H1 (cell line): ENCODE results near the gene ZDHHC3. TPM values are rescaled to one million over a fixed set of nuclear protein-coding genes. Genes with fewer than 3 reads are reported as not detected.

ENCODE experiments used
- CTCF ChIA-PET: fragments of 300-600 bp; sonication (Branson Sonifier 250); formaldehyde crosslinking; loops from one replicate; lab custom pipeline; 2021; ENCODE audit not compliant: partially characterized antibody; lab: Charles Lee
- POLR2A ChIA-PET: fragments of 300-600 bp; sonication (Branson Sonifier 250); formaldehyde crosslinking; loops from one replicate; lab custom pipeline; 2021; ENCODE audit warnings: inconsistent platforms; ENCODE audit not compliant: partially characterized antibody; lab: Charles Lee
- DNase-seq, 2 experiments: peaks; one replicate each; pipeline versions ENCODE4 v3.0.0 to v3.0.0-alpha.2; 2010 to 2022; ENCODE audit warnings: low spot score in 2 of 2, low read depth in 1 of 2, mixed read lengths in 1 of 2
- FAIRE-seq: peaks from 2 replicates; lab custom pipeline; 2011; peaks lifted over from hg19 to GRCh38; lab: Jason Lieb, UNC
- H2AFZ ChIP-seq: 2 replicates; pipeline ENCODE4 v1.8.1; 2012; ENCODE audit warnings: low read length, inconsistent platforms
- H2AK5ac ChIP-seq: 2 replicates; pipeline ENCODE4 v1.6.1; 2013; ENCODE audit warnings: low read depth, low read length
- H2BK120ac ChIP-seq: replicated peaks from 2 replicates; pipeline ENCODE3; 2013; ENCODE audit warnings: low read depth, low read length, inconsistent platforms
- H2BK12ac ChIP-seq: 2 replicates; pipeline ENCODE4 v1.6.1; 2013; ENCODE audit warnings: low read depth, low read length
- H2BK15ac ChIP-seq: 2 replicates; pipeline ENCODE4 v1.6.1; 2013; ENCODE audit warnings: low read length
- H2BK20ac ChIP-seq: 2 replicates; pipeline ENCODE4 v1.6.1; 2013; ENCODE audit warnings: low read length
- H2BK5ac ChIP-seq: 2 replicates; pipeline ENCODE4 v1.6.1; 2013; ENCODE audit warnings: low read depth, low read length
- H3K14ac ChIP-seq: 2 replicates; pipeline ENCODE4 v1.6.1; 2013; ENCODE audit warnings: inconsistent platforms; ENCODE audit not compliant: insufficient read length
- H3K18ac ChIP-seq: 2 replicates; pipeline ENCODE4 v1.6.1; 2013; ENCODE audit warnings: low read length; ENCODE audit errors: extremely low read depth
- H3K23ac ChIP-seq: 2 replicates; pipeline ENCODE4 v1.6.1; 2013; ENCODE audit warnings: inconsistent platforms; ENCODE audit not compliant: insufficient read length
- H3K23me2 ChIP-seq: 2 replicates; pipeline ENCODE4 v1.6.1; 2013; ENCODE audit warnings: low read depth, low read length
- H3K27ac ChIP-seq: 2 replicates; pipeline ENCODE4 v1.6.1; 2011; ENCODE audit warnings: low read depth, low read length, inconsistent platforms
- H3K27me3 ChIP-seq, 4 experiments: replicated peaks in 1 of 4; 1 replicate in 1 of 4; 2 replicates in 3 of 4; pipeline versions ENCODE4 v1.6.1 to v1.8.1; 2011 to 2013; ENCODE audit warnings: low read length in 3 of 4, mild to moderate bottlenecking in 3 of 4, inconsistent platforms in 2 of 4, mixed read lengths in 2 of 4, moderate library complexity in 1 of 4; ENCODE audit not compliant: control insufficient read depth in 3 of 4, insufficient read depth in 3 of 4; ENCODE audit errors: extremely low read depth in 1 of 4
- H3K36me3 ChIP-seq, 4 experiments: 2 replicates each; pipeline versions ENCODE4 v1.6.1 to v1.8.1; 2011 to 2013; ENCODE audit warnings: mild to moderate bottlenecking in 4 of 4, low read length in 3 of 4, moderate library complexity in 2 of 4, control low read depth in 1 of 4, inconsistent platforms in 1 of 4; ENCODE audit not compliant: insufficient read depth in 4 of 4, control insufficient read depth in 2 of 4
- H3K4ac ChIP-seq: replicated peaks from 2 replicates; pipeline ENCODE3; 2013; ENCODE audit warnings: low read length, low read depth, mixed read lengths, inconsistent platforms; ENCODE audit not compliant: insufficient read length
- H3K4me1 ChIP-seq, 4 experiments: replicated peaks in 1 of 4; 1 replicate in 1 of 4; 2 replicates in 3 of 4; pipeline versions ENCODE4 v1.6.1 to v1.8.1; 2011 to 2013; ENCODE audit warnings: low read length in 3 of 4, inconsistent platforms in 2 of 4, mixed read lengths in 1 of 4; ENCODE audit not compliant: insufficient read depth in 4 of 4, control insufficient read depth in 3 of 4
- H3K4me2 ChIP-seq, 2 experiments: 2 replicates each; pipeline versions ENCODE4 v1.6.1 to v1.8.1; 2011 to 2013; ENCODE audit warnings: low read depth in 2 of 2, low read length in 2 of 2, control low read depth in 1 of 2, inconsistent platforms in 1 of 2, mild to moderate bottlenecking in 1 of 2; ENCODE audit not compliant: insufficient read depth in 1 of 2
- H3K4me3 ChIP-seq, 4 experiments: fragments of 200-600, 300-600 bp in 1 of 4; sonication (generic), shearing (Covaris generic), sonication (Bioruptor Twin) in 1 of 4; 2 replicates each; pipeline versions ENCODE4 v1.5.1 to v1.8.1; 2011 to 2016; ENCODE audit warnings: low read length in 4 of 4, low read depth in 3 of 4, control low read depth in 2 of 4, inconsistent platforms in 2 of 4, mild to moderate bottlenecking in 2 of 4, mixed read lengths in 1 of 4, moderate library complexity in 1 of 4; ENCODE audit not compliant: insufficient read depth in 2 of 4; ENCODE audit errors: extremely low read depth in 1 of 4
- H3K56ac ChIP-seq: replicated peaks from 2 replicates; pipeline ENCODE3; 2013; ENCODE audit warnings: low read depth, mild to moderate bottlenecking, mixed read lengths, low read length, inconsistent platforms; ENCODE audit not compliant: insufficient read length
- H3K79me1 ChIP-seq: 2 replicates; pipeline ENCODE4 v1.6.1; 2013; ENCODE audit warnings: low read depth, low read length, control low read depth
- H3K79me2 ChIP-seq, 2 experiments: 2 replicates each; pipeline versions ENCODE4 v1.6.1 to v1.8.1; 2012 to 2013; ENCODE audit warnings: low read length in 2 of 2, mild to moderate bottlenecking in 2 of 2, inconsistent platforms in 1 of 2; ENCODE audit not compliant: insufficient read depth in 2 of 2, control insufficient read depth in 1 of 2
- H3K9ac ChIP-seq, 4 experiments: replicated peaks in 1 of 4; 1 replicate in 1 of 4; 2 replicates in 3 of 4; pipeline versions ENCODE4 v1.6.1 to v1.8.1; 2011 to 2013; ENCODE audit warnings: low read depth in 3 of 4, low read length in 3 of 4, control low read depth in 2 of 4, mild to moderate bottlenecking in 2 of 4, moderate library complexity in 2 of 4, inconsistent platforms in 1 of 4; ENCODE audit errors: extremely low read depth in 1 of 4
- H3K9me3 ChIP-seq, 2 experiments: 2 replicates each; pipeline versions ENCODE4 v1.6.1 to v1.8.1; 2012 to 2013; ENCODE audit warnings: mild to moderate bottlenecking in 2 of 2, moderate library complexity in 2 of 2, control low read depth in 1 of 2, inconsistent platforms in 1 of 2, low read depth in 1 of 2, low read length in 1 of 2, mixed read lengths in 1 of 2; ENCODE audit not compliant: insufficient read depth in 2 of 2
- H4K20me1 ChIP-seq, 2 experiments: replicated peaks in 1 of 2; 2 replicates each; pipeline versions ENCODE3 to v1.8.1; 2011 to 2013; ENCODE audit warnings: inconsistent platforms in 2 of 2, low read length in 2 of 2, mild to moderate bottlenecking in 1 of 2; ENCODE audit not compliant: insufficient read depth in 2 of 2, control insufficient read depth in 1 of 2
- H4K5ac ChIP-seq: 2 replicates; pipeline ENCODE4 v1.6.1; 2013; ENCODE audit warnings: low read length, low read depth, mixed read lengths, inconsistent platforms; ENCODE audit not compliant: insufficient read length
- H4K8ac ChIP-seq: 2 replicates; pipeline ENCODE4 v1.8.0; 2013; ENCODE audit warnings: mild to moderate bottlenecking, moderate library complexity, low read length, inconsistent platforms; ENCODE audit not compliant: insufficient read depth; ENCODE audit errors: extremely low read depth
- H4K91ac ChIP-seq: replicated peaks from 2 replicates; pipeline ENCODE3; 2013; ENCODE audit warnings: low read length, mixed read lengths, inconsistent platforms; ENCODE audit not compliant: insufficient read length
- CREB1 ChIP-seq: IDR thresholded peaks from 2 replicates; pipeline ENCODE4 v1.6.1; 2012; ENCODE audit warnings: inconsistent platforms
- SIN3A ChIP-seq, 2 experiments: IDR thresholded peaks in 1 of 2; conservative IDR thresholded peaks in 1 of 2; 2 replicates each; pipeline ENCODE4 v1.6.1; 2011 to 2012; ENCODE audit warnings: low read length in 2 of 2, improper control_type of control experiment in 1 of 2, low read depth in 1 of 2, mild to moderate bottlenecking in 1 of 2
- WGBS, 2 experiments: shearing (Covaris generic) in 1 of 2; methylation state at CpG; one replicate each; pipeline versions ENCODE4 v1.1.6 to v1.1.7; 2013 to 2015; ENCODE audit warnings: low lambda C conversion rate in 2 of 2, mixed read lengths in 2 of 2, inconsistent platforms in 1 of 2, low coverage in 1 of 2, missing lambda C conversion rate in 1 of 2; ENCODE audit not compliant: insufficient replicate concordance in 2 of 2, insufficient coverage in 1 of 2, insufficient read length in 1 of 2; ENCODE audit errors: extremely low coverage in 1 of 2, missing lambda C conversion rate in 1 of 2; 5-methylcytosine and 5-hydroxymethylcytosine counted together
- polyA plus RNA-seq, 7 experiments: library from polyadenylated mRNA; depleted of rRNA in 3 of 7; stranded (reverse) in 5 of 7; unstranded in 2 of 7; fragments of >200 nt in 5 of 7; fragments of 200-250 nt in 2 of 7; gene quantifications; 1 replicate in 5 of 7; 2 replicates in 1 of 7; 4 replicates in 1 of 7; pipeline versions ENCODE4 v1.2.1 to v1.2.3, GENCODE V29; 2011 to 2013; ENCODE audit warnings: missing spikeins in 2 of 7, mixed read lengths in 2 of 7
- total RNA-seq: library from RNA; stranded (reverse); fragmentation: NEBNext Ultra II Directional; extraction: Animal tissue kit (Norgen Biotek cat#: 25700); gene quantifications from 2 replicates; pipeline ENCODE4 v1.2.1, GENCODE V29; 2021

ZDHHC3 gene
- total and polyA plus RNA-seq, 2 of the 8 experiments (the other 6 are each of a cell fraction or from before 2014, with no cell fraction given), result 77.4 to 88.7 TPM

GRCh38 chr3:45002720-45003119 lies 26.7 kb upstream of the ZDHHC3 start:
- Histone ChIP-seq H3K4me2 (no peak overlapping the region), H3K79me2 (no peaks in the 10 kb centered on the region), H3K23me2 (no peaks in the 10 kb centered on the region), H3K9me3 (peaks cover 4 to 11% of the 10 kb centered on the region in 2 experiments; a peak in 3 of 4 replicates), H3K4ac (no peak overlapping the region), H3K27me3 (no peaks in the 10 kb centered on the region), H2BK15ac (no peak overlapping the region), H4K20me1 (peaks cover 3 to 7% of the 10 kb centered on the region in 2 experiments), H4K8ac (no peak overlapping the region), H2BK120ac (no peak overlapping the region), H3K4me1 (no peaks in the 10 kb centered on the region), H2BK5ac (no peak overlapping the region), H3K4me3 (no peak overlapping the region), H3K9ac (no peak overlapping the region), H3K79me1 (no peaks in the 10 kb centered on the region; the same call in 1 of the 2 replicates), H3K23ac (no peak overlapping the region), H4K91ac (no peak overlapping the region), H2AK5ac (no peak overlapping the region), H2BK12ac (no peak overlapping the region), H3K18ac (no peak overlapping the region), H3K36me3 (peaks cover 17 to 78% (median 65%) of the 10 kb centered on the region in 4 experiments), H2BK20ac (no peak overlapping the region), H4K5ac (no peak overlapping the region), H3K56ac (no peak overlapping the region), H3K27ac (no peak overlapping the region), H2AFZ (no peak overlapping the region), H3K14ac (no peak overlapping the region)
- 97% methylated on average over 3 of the region's 3 CpGs; no CpG with 5 or more reads in 1 of the 2 experiments for WGBS, 2 experiments
- ChIA-PET POLR2A (interaction anchor here (1.4 kb wide), 1 partner anchor 14 kb away, joined by 3 read pairs; no protein-coding TSS in a partner anchor), CTCF (interaction anchor here (0.7 to 5.5 kb wide), 2 partner anchors 11 to 657 kb away, joined by 3 to 37 read pairs; no protein-coding TSS in a partner anchor)
- no peak for TF ChIP-seq SIN3A (conservative IDR thresholded peaks at IDR 0.05 in 1 of 2, IDR thresholded peaks at IDR 0.05 in 1 of 2; ENCODE audit: low read depth in 1 of 2, low read length in 2 of 2)
- TF ChIP-seq CREB1, result no peak
- no peak for DNase-seq
- FAIRE-seq, result no peak
